HG03175 (cell line): ENCODE measurements around the gene SORCS1.

Source experiments
- ATAC-seq: cut with Tn5 transposase; IDR thresholded peaks from one replicate; pipeline ENCODE4 v1.9.1; 2021; ENCODE audit warnings: mild to moderate bottlenecking, moderate library complexity; ENCODE audit not compliant: unreplicated experiment

SORCS1 gene

DNA sequence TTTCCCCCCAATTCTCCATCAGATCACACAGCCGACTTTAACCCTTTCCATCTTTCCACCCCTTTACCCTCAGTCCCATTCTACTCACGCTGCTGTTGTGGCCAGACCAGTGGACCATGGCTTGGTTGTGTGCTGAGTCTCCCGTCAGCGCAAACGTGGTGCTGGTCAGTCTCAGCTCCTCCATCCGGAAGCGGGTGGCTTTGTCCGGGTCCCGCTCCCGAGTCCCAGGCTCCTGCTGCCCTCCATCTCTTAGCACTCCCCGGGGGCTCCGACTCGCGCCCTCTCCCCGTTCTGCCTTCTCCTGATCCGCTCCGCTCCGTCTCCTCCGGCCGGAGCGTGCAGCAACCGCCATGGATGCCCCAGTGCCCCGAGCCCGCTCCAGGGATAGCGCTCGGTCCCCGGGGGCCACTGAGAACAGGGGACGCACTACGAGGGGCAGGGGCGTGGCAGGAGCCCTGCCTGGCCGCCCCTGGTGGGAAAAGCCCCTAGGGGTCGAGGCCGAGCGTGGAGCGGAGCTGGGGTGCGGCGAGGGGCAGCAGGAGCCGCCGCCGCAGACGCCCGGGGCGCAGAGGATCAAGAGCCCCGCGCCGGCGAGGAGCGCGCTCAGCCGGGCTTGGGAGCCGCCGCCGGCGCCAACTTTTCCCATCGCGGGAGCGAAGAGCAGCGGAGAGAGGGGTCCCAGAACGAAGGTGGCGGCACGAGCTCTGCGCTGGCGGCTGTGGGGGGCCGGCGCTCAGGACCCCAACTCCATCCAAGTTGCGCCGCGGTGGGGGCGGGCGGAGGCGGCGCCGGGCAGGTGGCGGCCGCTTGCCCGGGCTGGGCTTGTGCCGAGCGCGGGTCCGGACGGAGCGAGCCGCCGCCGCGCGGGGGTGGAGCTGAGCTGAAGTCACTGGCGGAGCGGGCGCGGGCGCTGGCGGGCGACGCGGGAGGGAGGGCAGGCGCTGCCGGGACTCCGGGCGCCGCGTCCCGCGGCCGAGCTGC lies at the start of gene SORCS1:
TSS of gene SORCS1 (minus strand) at position 826 of the 981 bp plus-strand sequence.
- no peak for ATAC-seq

DNA sequence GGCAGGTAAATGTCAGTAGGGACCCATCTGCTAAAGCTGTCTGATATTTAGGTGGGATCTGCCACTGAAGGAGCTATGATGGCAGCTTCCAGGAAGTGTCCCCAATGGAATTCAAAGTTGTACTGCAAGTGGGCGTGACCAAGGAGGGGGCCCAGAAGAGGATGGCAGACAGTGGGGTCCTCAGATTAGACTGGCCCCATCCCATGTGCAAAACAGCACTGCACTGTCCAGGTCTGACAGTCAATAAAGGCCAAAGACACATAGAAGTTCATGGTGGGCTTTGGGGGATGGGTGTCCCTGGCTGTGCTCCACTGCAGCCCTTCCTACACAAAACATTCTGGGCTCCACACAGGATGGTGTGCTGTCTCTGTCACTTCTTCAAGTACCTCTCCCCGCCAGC lies 49.8 kb upstream of the SORCS1 start:
- ATAC-seq = no peak

DNA sequence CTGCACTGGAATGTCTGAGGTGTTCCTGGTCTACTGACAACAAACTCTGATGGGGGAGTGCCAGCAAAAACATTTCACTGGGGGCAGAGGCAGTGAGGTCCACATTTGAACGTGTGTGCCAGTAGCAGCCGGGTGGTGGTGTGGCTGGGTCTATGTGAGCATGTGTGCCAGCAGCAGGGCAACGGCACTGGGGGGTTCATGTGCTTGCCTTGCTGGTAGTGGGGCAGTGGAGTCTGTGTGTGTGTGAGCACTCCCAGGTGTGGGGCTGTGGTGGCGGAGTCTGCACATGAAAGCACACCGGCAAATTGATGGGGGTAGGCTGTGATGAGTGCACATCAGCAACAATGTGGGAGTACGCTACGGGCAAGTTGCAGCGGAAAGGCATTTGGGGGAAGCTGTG lies 49.4 kb upstream of the SORCS1 start:
- no peak for ATAC-seq

DNA sequence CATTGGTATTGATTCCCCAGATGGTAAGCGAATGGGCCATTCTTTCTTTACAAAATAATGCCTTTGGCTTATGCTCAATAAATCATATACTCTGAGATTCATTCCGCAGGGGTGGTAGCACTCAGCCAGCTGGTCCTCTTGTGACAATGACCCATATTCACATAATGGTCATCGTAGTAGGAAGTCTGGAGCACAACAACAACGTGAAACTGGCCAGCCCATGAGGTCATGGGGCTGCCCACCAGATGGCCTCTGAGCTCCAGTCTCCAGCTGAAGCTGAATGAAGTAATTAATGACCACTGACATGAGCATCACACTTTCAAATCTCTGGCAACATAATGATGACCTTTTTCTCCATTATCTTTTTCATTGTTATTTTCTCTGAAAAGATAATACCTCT lies 42.3 kb upstream of the SORCS1 start:
- ATAC-seq = no peak

DNA sequence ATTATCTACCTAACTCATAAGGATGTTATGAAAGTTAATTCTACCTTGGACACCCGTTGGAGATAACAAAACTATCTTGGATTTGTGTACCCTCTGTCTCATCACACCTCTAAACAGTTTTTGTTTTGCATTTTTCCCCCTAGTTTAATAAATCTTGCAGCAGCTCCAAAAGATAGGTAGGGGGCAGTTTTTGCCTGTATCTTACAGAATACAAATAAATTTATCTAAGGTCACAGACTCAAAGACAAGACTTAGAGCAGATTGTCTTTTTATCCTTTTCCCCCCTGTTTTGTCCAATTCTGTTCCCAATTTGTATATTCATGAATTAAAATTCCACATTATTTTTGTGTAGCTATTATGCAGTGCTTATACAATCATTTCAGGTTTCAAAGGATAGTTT lies 5.0 kb upstream of the SORCS1 start:
- no peak for ATAC-seq

DNA sequence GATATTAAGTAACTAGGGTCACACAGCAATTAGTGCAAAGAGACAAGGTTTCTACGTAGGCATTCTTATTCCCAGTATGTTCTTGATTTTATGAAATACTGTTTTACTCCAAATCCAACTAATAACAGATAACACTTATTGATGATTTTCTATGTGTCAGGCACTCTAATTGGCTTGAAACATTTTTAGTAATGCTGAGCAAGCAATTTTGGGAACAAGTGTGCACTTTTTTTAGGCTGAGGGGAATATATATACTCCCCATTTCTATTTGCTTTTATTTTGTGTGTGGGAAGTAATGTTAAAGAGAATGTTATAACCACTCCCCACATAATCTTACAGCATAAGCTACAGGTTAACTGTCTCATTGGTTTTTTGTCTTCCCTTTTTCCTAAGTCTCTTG lies 4.2 kb upstream of the SORCS1 start:
- no peak for ATAC-seq

DNA sequence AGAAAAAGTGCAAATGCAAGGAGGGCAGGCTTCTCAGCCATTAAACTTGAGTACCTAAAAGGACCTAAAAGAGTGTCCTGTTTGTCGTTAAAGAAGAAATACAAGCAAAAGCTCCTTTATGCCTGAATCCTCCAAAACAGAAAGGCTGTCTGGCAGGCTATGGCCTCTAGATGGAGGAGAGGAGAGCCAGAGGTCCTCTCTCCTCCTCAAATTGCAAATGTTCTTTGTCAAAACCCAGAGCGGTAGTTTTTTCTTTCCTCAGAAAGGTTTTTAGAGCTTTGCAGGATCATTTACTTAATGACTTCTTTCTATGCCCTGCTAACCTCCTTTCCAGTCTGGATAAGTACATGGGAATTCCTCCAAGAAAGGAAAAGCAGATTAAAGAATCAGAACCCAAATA lies 1.9 kb upstream of the SORCS1 start:
- ATAC-seq = no peak

DNA sequence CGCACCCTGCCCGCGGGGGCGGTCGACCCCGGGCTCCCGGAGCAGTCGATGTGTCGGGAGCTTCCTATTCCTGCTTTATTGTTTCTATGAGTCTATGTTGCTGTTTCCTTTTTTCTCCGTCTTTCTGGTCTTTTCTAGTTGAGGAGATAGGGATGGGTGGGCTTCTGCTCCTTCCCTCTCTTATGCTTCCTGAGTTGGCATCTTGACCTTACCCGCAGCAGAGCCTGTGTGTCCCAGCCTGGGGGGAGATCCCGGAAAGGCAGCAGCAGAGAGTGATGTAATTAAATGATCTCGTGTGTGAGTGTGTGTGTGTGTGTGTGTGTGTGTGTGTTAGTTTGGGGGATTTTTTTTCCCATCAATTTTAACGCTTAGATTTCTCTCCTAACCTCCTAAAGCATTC lies 486 bp upstream of the SORCS1 start:
- ATAC-seq = no peak

DNA sequence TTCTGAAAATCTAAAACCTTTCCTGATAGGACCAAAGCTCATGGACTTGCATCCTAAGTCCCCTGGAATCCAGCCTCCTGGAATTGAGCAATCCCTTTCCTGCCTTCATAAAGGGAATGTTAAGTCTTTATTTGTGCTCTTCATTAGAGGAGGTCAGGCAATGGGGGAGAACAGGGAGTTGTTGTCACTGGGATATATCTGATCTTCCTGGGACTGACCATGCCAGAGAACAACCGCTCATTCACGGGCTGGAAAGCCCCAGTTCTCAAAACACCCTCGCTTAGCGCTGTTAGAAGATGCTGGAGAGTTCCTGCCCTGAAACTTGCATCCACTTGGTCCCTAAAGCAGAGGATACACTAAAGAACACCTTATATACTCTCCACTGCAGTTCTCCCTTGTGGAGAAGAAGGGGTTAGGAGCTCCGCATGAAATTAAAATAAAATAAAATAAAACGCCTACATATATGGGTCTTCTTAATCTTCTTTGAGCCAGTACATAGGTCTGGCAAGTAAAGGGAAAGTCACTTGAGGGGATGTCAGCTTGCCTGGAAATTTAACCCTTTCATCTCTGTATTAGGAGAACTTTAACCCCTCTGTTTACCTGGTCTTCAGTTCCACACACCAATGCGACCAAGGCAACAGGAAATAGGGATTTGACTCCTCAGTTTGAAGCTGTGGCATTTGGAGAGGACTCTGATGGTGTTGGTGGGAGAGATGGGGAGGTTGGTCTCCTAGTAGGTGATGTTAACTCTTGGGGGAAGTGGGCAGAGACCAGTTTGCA lies 1.2 kb downstream of the SORCS1 start:
- ATAC-seq = no peak

DNA sequence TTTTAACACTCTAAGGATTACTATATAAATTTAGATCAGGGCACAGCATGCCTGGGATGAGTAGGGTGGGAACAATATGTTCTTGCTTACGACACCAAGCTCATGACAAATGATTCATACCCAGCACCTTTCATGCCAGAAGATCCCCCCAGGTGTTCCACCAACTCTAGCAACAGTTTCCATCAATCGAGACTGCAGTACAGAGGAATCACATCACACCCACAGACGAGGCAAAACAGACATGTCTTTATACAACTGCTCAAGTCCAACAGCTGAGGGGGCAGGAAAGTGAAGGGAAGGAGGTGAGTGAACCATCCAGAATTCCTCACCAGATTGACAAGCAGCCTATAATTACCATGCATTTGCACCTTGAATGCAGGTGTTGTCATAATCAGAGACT lies 3.6 kb downstream of the SORCS1 start:
- ATAC-seq = no peak

DNA sequence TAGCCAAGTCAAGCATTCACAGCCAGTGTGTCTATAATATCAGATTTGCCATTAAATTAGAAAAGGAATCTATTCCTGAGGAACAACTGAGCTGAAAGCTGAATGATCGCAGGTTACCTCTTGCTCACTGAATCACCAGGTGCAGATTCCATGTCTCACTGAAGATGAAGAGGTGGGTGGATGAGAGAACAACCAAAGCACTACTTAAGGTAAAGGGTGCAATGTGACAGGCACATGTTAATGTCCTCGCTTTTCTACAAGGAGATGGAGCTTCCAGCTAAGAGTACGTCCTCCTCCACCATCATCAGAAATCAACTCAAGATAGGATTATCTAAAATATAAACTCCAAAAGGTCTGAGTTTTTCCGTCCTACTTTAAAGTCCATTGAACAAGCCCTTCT lies 4.6 kb downstream of the SORCS1 start:
- no peak for ATAC-seq

DNA sequence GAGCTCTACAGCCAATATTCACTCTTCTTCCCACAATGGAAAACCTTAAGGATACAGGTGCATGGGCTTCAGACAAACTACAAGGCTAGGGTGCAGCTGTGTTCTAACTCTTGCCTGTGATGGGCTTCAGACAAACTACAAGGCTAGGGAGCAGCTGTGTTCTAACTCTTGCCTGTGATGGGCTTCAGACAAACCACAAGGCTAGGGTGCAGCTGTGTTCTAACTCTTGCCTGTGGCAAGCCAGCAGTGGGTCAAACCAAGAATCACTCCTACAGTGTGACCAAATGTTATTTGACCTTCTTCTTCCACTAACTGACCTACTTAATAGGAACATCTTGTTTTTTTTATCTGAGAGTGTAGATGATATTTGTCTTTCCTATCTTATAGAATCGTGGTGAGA lies 7.4 kb downstream of the SORCS1 start:
- no peak for ATAC-seq

DNA sequence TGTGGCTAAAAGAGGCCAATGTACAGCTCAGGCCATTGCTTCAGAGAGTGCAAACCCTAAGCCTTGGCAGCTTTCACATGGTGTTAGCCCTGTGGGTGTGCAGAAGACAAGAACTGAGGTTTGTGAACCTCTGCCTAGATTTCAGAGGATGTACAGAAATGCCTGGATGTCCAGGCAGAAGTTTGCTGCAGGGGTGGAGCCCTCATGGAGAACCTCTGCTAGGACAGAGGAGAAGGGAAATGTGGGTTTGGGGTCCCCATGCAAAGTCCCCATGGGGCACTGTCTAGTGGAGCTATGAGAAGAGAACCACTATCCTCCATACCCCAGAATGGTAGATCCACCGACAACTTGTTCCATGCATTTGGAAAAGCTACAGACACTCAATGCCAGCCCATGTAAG lies 12.4 kb downstream of the SORCS1 start:
- ATAC-seq = no peak

DNA sequence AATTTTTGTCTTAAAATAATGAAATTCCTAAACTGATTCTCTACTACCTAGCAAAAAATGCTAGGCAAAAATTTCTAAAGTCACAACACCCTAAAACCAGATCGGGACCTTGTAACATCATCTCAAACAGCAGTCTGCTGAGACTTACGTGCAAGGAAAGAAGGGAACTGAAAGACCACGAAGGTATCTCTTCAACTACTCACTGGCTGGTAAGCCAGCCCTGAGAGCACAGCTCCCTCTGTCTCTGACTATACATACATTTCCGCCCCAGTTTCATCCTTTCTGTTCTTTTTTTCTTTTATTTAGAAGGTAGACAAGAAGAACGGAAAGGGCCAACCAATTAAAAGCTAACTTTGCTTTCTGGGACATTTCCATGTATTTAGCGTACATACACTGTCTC lies 15.6 kb downstream of the SORCS1 start:
- no peak for ATAC-seq

DNA sequence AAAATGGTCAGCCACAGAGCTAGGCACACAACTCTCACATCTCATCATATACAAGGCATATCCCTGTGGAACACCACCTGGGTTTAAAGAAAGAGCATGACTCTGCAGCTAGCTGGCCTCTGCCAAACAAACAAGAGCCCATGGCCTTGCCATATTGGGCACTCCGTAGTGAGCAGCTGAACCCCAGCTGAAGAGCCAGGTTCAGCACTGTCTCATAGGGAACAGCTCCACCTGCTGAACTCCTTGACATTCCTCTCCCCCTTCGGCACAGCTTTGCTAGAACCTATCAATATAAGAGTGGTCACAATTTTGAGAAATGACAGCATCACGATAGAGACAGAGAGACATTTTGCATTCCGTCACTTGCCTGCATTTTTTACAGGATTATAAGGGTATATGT lies 20.0 kb downstream of the SORCS1 start:
- ATAC-seq = no peak

DNA sequence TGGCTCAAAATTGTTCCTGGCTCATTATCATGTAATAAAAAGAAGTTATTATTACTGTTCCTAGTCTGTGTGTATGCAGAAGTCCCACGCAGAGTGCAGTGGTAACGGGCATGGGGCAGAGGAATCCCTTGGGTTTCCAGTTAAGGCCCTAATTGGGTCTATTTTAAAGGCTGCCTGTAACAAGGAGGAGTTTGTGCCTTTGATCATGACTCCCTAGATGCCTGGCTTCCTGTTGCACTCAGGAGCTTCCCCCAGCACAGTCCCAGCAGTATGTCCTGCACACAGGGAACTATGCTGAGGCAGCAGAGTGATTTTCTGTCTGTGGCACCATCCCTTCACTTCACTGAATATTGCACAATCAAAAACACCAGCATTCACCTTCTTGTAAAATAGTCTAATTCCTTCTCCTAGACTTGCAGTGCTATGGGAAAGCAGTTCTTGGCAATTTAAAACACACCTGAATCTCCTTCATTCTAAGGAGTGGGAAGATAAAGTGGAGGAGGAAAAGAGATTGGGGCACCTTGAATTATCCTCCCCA lies 22.9 kb downstream of the SORCS1 start:
- ATAC-seq = no peak

DNA sequence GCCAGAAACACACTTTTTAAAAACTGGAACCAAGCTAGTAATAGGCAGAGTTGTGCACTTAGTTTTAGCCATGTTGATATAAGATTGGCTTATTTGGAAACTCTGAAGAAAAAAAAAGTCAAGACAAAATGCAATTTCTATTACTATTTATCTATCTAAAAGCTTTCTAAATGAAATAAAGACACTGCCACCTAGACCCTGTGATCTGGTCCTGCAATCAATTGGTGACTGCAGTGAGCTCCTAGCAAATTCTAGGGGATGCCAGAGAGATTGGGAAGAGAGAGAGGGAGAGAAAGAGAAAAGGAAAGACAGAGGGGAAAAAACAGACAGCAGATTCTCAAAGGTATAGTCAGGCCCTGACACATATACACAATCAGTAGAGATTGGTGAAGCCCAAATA lies 25.3 kb downstream of the SORCS1 start:
- ATAC-seq = no peak

DNA sequence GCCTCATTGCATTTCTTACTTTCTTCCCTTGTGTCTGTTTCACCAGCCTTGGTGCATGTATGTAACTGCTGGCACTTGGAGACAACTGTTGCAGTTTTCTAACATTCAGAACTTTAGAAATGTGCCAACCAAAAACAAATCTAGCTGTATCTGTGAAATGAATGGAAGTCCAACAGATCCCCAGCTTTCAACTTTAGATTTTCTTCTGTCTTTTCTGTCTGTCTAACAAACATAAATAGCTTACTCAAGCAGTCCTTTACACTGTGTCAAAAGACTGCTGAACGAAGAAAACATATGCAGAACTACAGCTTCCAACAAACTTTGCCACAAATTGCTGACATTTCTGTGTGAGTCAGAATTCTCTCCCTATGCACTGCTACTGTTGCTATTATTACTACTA lies 30.9 kb downstream of the SORCS1 start:
- no peak for ATAC-seq

DNA sequence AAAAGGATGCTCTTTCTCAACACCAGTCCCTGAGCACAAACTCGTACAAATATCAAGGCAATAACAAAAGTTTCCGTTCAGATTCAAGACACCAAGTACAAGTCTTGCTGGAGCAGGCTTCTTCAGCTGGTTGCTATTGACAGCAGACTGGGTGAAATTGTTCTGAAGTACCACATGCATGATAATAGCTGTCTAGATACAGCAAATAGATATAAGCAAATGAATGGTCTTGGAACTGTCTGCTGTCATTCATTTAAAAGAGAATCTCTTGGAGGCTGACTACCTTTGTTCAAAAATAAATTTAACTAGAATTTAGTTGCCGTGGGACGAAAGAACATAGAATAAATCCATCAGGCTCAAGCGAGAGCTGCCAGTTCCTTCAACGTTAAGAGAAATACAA lies 35.5 kb downstream of the SORCS1 start:
- ATAC-seq = no peak

DNA sequence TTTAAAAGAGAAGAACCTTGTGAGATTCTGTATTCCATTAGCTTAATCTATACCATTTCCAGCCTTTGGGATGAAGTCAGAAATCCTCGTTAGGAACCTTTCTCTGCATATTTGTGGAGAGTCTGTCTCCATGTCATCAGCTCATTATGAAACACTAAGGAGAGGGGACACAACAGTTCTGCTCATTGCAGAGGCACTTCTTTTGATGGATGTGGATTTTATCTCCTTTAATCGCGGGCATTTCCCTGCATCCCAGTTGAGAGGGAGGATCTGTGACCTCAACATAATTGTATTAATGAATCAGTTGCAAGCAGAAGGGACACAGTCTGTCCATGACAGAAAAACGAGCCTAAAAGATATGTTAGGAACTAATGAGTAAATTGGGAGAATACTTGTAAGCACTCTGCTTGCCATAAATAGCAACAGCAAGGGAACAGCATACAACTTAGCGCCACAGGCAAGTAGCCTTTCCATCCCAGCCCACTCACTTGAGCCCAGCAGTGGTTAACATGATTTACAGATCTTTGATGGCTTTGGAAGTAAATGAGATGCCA lies 37.9 kb downstream of the SORCS1 start:
- no peak for ATAC-seq

DNA sequence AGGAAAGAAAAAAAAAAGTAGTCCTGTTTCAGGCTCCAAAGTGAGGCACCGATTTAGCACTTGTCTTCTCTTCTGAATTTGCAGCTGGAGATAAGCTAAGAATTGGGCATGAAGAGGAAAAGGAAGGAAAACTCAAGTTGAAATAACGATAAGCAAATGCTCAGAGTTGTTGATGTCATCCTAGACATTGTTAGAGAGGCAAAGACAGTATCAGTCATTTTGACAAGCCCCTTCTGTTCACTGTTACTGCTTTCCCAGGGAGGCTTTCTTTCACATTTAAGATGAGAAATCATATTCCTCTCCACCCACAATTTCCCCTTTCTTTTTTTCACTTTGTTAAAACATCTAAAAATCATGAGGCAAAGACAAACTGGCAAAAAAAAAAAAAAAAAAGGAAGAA lies 41.8 kb downstream of the SORCS1 start:
- ATAC-seq = no peak

DNA sequence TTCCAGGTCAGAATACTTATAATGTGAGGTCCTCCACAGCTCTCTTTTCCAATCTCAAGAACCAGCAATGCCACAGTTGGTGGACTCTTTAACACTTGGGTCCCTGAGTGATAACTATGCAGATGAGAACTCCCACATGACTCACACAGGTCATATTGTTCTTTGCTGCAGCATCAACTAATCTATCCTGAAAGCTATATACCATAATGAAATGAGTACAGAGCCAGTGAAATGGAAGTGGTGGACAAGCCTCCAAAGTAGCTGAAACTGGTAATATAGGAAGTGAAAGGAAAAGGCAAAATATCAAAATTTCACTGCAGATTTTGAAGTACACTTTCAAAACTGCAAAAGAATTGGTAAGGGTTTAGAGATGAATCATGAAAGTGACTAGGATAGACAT lies 45.6 kb downstream of the SORCS1 start:
- ATAC-seq = peak; percentile 46
